A673 (cell line): Measurements from ENCODE around the gene PPP2CA. TPM values are rescaled to one million over a fixed set of nuclear protein-coding genes. Genes with fewer than 3 reads are reported as not detected.

ENCODE experiments used
- BruUV-seq: library from RNA; stranded (reverse); fragments of 400-500 nt; replicated peaks from 2 replicates; lab custom pipeline; 2021; lab: Mats Ljungman, UMichigan
- CTCF ChIA-PET: fragments of 300-600 bp; sonication (Branson Sonifier 250); formaldehyde crosslinking; loops from one replicate; lab custom pipeline; 2022; ENCODE audit warnings: antibody characterized with exemption; lab: Charles Lee
- POLR2A ChIA-PET: fragments of 300-600 bp; sonication (Branson Sonifier 250); formaldehyde crosslinking; loops from one replicate; lab custom pipeline; 2022; ENCODE audit warnings: antibody characterized with exemption; ENCODE audit not compliant: low non-redundant PET; lab: Charles Lee
- DNase-seq: peaks from one replicate; pipeline ENCODE4 v3.0.0-alpha.2; 2015; ENCODE audit warnings: low spot score
- H3K27ac ChIP-seq: fragments of 200-600 bp; sonication (generic); 2 replicates; pipeline ENCODE4 v1.5.1; 2016; ENCODE audit warnings: mixed run types, low read depth, mild to moderate bottlenecking, mixed read lengths, antibody characterized with exemption, low read length; ENCODE audit not compliant: poor library complexity, severe bottlenecking
- H3K27me3 ChIP-seq: fragments of 200-600 bp; sonication (generic); replicated peaks from 2 replicates; pipeline ENCODE4 v1.6.1; 2017; ENCODE audit warnings: mixed run types, low read depth, mild to moderate bottlenecking, mixed read lengths, antibody characterized with exemption, low read length; ENCODE audit not compliant: insufficient read depth, poor library complexity
- H3K36me3 ChIP-seq: fragments of 200-600 bp; sonication (generic); 2 replicates; pipeline ENCODE4 v1.6.1; 2016; ENCODE audit warnings: mixed run types, mild to moderate bottlenecking, mixed read lengths, antibody characterized with exemption, low read length; ENCODE audit not compliant: insufficient read depth, poor library complexity, severe bottlenecking
- H3K4me1 ChIP-seq: fragments of 200-600 bp; sonication (generic); 2 replicates; pipeline ENCODE4 v1.6.1; 2017; ENCODE audit warnings: mixed run types, mild to moderate bottlenecking, mixed read lengths, antibody characterized with exemption, low read length; ENCODE audit not compliant: insufficient read depth, poor library complexity, severe bottlenecking
- H3K4me3 ChIP-seq: fragments of 200-600 bp; sonication (generic); 2 replicates; pipeline ENCODE4 v1.5.1; 2016; ENCODE audit warnings: low read depth, mixed run types, mild to moderate bottlenecking, mixed read lengths, low read length; ENCODE audit not compliant: poor library complexity, severe bottlenecking
- H3K9me3 ChIP-seq: fragments of 200-600 bp; sonication (generic); 2 replicates; pipeline ENCODE4 v1.6.1; 2016; ENCODE audit warnings: mixed run types, low read depth, mild to moderate bottlenecking, mixed read lengths, antibody characterized with exemption, low read length; ENCODE audit not compliant: poor library complexity, severe bottlenecking
- EZH2 ChIP-seq: fragments of 200-600 bp; sonication (generic); IDR thresholded peaks from 2 replicates; pipeline ENCODE4 v1.6.1; 2017; ENCODE audit warnings: borderline replicate concordance, low read depth, mild to moderate bottlenecking, mixed read lengths, antibody characterized with exemption, low read length; ENCODE audit not compliant: poor library complexity, severe bottlenecking
- intact Hi-C: fragments of 100-400 bp; cut with micrococcal nuclease; formaldehyde crosslinking; loops from one replicate; pipeline ENCODE4 v1.10.0; 2022; ENCODE audit not compliant: unreplicated experiment
- total RNA-seq: library from RNA; stranded (reverse); gene quantifications from 2 replicates; pipeline ENCODE4 v1.2.3, GENCODE V29; 2021
- TF ChIP-seq, protein P1 (sequence below): fragments of 300-800, 200-600 bp; sonication (generic); conservative IDR thresholded peaks from 2 replicates; pipeline ENCODE4 v1.5.1; 2017; ENCODE audit warnings: low read depth, mild to moderate bottlenecking, antibody characterized with exemption, low read length, moderate library complexity, mixed read lengths

Gene PPP2CA
- total RNA-seq, 1 experiment from 2014 or later = 227 TPM

DNA sequence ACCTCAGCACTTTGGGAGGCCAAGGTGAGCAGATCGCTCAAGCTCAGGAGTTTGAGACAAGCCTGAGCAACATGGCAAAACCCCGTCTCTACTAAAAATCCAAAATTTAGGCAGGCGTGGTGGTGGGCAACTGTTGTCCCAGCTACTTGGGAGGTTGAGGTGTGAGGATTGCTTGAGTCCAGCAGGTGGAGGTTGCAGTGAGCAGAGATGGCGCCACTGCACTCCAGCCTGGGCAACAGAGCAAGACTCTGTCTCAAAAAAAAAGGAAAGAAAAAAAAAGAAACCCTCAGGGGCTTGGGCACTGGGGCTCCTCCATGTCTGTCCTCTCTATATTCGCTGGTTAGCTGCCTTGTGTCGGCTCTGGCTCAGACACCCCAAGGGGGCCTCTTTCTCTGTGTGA lies 10.9 kb upstream of the PPP2CA start:
- Histone ChIP-seq H3K4me1 (no peaks in the 10 kb centered on the region), H3K27me3 (no peaks in the 10 kb centered on the region), H3K36me3 (no peaks in the 10 kb centered on the region), H3K27ac (no peak overlapping the region), H3K4me3 (no peak overlapping the region), H3K9me3 (no peaks in the 10 kb centered on the region)
- no peak for TF ChIP-seq EZH2
- TF ChIP-seq, protein P1, sequence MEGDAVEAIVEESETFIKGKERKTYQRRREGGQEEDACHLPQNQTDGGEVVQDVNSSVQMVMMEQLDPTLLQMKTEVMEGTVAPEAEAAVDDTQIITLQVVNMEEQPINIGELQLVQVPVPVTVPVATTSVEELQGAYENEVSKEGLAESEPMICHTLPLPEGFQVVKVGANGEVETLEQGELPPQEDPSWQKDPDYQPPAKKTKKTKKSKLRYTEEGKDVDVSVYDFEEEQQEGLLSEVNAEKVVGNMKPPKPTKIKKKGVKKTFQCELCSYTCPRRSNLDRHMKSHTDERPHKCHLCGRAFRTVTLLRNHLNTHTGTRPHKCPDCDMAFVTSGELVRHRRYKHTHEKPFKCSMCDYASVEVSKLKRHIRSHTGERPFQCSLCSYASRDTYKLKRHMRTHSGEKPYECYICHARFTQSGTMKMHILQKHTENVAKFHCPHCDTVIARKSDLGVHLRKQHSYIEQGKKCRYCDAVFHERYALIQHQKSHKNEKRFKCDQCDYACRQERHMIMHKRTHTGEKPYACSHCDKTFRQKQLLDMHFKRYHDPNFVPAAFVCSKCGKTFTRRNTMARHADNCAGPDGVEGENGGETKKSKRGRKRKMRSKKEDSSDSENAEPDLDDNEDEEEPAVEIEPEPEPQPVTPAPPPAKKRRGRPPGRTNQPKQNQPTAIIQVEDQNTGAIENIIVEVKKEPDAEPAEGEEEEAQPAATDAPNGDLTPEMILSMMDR = no peak
- ChIA-PET POLR2A (no interaction called here), CTCF (no interaction called here)
- DNase-seq = no peak
- intact Hi-C loops = no loop called here
- no TSS peak for BruUV-seq

DNA sequence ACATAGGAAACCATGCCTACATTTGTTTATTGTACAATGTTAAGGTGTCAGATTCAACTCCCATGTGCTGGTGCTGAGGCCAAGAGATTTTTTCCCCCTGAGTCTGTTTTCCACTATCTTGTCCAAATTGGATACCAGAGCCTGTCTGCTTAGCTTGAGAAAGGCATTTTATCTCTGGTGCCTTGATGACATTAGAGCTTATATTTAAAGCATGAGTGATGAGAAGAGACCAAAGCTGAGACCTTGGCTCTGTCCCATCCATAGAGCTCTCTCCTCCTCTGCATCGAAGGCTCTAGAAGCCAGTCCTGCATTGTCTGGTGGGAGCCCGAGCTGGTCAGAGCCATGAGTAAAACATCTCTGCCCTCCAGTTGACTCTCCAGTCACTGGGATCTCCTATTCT lies 10.4 kb upstream of the PPP2CA start:
- Histone ChIP-seq H3K9me3 (no peaks in the 10 kb centered on the region), H3K27ac (no peak overlapping the region), H3K4me3 (no peak overlapping the region), H3K36me3 (no peaks in the 10 kb centered on the region), H3K27me3 (no peaks in the 10 kb centered on the region), H3K4me1 (no peaks in the 10 kb centered on the region)
- intact Hi-C loops = no loop called here
- no peak for DNase-seq
- no TSS peak for BruUV-seq
- ChIA-PET CTCF (no interaction called here), POLR2A (no interaction called here)
- TF ChIP-seq EZH2 = no peak
- TF ChIP-seq, protein P1 = no peak

DNA sequence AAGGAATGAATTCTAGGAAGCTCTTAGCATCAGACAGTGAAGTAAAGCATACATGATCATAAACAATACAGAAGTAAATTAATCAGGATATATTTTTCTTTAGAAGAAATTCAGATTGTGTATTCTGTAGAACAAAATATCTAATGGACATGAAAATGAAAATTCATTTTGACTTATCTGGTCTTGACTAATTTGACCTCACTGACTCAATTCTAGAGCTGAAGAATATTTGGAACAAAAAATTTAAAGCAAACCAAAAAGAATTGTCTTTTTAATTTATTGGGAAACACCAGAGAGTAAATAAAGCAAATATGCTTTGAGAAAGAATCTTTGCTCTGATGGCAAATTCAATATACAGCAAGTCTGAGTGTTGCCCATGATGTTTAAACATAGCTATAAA lies 2.8 kb upstream of the PPP2CA start:
- Histone ChIP-seq H3K27me3 (no peaks in the 10 kb centered on the region), H3K4me3 (no peak overlapping the region), H3K27ac (no peak overlapping the region), H3K9me3 (no peaks in the 10 kb centered on the region), H3K36me3 (no peaks in the 10 kb centered on the region), H3K4me1 (peaks cover 3% of the 10 kb centered on the region)
- TF ChIP-seq EZH2 = no peak
- TF ChIP-seq, protein P1 = no peak
- BruUV-seq = no TSS peak
- no peak for DNase-seq
- CTCF ChIA-PET = no interaction called here
- POLR2A ChIA-PET = no interaction called here
- intact Hi-C loops = no loop called here
